ENCODE measurements around the gene GALNT14.

DNA sequence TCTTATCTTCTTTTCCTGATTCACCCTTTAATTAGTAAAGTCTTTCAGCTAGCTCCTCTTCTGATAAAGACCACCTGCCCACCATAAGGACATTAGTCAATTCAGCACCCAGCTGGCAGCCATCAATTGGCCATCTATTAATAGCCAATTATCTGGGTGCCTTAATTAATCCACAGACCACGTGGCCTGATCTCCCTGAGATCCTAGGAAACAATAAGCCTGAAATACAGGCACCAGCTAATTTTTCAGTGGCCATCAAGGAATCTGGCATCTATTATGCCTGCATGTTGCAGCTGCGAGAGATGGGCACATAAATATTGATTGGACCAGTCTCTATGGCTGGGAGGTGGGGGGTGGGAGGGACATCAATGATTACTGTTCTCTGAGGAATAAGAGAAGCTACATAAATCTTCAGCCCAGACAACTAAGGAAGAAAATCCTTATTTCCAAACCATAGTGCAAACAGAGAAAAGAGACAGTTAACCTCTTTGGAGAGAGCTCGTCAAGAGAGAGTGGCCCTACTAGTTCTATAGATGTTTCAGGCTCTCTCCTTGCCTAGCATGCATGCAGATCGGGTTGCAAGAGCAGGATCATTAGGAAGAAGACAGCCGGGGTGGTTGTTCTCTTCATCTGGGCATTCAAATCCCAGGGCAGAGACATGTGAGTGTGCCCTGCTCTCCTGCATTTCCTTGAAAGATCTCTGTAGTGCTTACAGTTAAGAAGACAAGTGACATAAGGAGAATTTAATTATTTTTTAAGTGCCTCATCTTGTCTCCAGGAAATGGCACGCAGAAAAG lies 8.7 kb downstream of the GALNT14 start:
- TF ChIP-seq POLR2AphosphoS5 (IDR thresholded peaks at IDR 0.05) (no peak), EP300 (IDR thresholded peaks at IDR 0.05; ENCODE audit: low read depth) (no peak)
- TF ChIP-seq, protein P1, sequence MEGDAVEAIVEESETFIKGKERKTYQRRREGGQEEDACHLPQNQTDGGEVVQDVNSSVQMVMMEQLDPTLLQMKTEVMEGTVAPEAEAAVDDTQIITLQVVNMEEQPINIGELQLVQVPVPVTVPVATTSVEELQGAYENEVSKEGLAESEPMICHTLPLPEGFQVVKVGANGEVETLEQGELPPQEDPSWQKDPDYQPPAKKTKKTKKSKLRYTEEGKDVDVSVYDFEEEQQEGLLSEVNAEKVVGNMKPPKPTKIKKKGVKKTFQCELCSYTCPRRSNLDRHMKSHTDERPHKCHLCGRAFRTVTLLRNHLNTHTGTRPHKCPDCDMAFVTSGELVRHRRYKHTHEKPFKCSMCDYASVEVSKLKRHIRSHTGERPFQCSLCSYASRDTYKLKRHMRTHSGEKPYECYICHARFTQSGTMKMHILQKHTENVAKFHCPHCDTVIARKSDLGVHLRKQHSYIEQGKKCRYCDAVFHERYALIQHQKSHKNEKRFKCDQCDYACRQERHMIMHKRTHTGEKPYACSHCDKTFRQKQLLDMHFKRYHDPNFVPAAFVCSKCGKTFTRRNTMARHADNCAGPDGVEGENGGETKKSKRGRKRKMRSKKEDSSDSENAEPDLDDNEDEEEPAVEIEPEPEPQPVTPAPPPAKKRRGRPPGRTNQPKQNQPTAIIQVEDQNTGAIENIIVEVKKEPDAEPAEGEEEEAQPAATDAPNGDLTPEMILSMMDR (IDR thresholded peaks at IDR 0.05) = no peak

Measured in transverse colon (tissue), 4 donors.